ENCODE results near the gene DCXR.

Gene DCXR

DNA sequence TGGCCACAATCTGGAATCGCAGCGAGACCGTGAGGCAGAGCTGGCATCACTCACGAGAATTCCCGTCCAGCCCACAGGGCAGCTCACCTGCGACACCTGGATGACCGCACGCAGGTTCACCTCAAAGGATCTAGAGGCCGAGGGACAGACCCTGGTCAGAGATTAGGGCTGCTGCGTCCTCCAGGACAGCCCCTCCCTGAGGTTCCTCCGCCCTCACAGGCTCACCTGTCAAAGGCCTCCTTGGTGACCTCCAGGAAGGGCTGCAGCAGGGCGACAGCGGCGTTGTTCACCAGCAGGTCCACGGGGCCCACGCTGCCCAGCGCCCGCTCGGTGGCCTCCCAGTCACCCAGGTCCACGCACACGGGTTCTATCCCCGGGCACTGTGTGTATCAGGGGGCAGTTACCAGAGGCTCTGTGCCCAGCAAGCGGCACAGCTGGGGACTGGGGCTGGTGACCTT lies 834 bp downstream of the DCXR start:
- H3K4me3 ChIP-seq (ENCODE audit: low read length), result peak overlapping the region; percentile 52; the same call in 1 of the 2 replicates

DNA sequence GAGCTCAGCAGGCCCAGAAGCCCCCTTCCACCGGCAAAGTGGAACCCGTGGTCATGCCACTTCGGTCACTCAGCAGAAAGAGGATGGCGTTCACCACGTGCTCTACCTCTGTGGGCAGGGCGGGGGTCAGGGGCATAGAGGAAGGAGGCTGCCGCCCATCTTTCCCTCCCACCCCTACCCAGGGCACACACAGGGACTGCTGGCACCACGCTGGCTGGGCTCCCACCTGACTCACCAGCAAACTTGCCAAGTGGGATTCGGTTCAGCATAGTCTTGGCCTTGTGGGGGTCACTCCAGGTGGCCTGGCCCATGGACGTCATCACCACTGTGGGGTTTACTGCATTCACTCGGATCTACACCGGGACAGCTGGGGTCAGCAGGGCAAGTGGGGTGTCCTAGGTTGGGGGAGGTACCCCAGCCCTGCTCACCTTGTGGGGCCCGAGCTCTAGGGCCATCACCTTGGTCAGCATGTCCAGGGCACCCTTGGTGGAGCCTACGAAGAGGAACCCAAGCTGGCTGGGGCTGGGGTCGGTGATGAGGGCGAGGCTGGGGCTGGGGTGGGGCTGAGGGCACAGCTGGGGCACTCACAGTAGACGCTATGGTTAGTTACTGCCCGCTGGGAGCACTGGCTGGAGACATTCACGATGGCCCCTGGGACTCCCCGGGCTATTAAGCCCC lies 1.4 kb downstream of the DCXR start:
- no peak for DNase-seq (ENCODE audit: low read depth, low spot score)
- Histone ChIP-seq H3K9me3 (ENCODE audit: control insufficient read depth, insufficient read depth, low read length) (no peaks in the 10 kb centered on the region), H3K36me3 (ENCODE audit: control insufficient read depth, insufficient read depth, low read length) (no peaks in the 10 kb centered on the region), H3K27ac (ENCODE audit: low read length) (no peak overlapping the region), H3K27me3 (ENCODE audit: control insufficient read depth, insufficient read depth, low read length) (no peaks in the 10 kb centered on the region), H3K4me1 (ENCODE audit: control insufficient read depth, insufficient read depth, low read length) (peaks cover 5% of the 10 kb centered on the region; the same call in 1 of the 2 replicates), H3K4me3 (ENCODE audit: low read length) (no peak overlapping the region)
- no CpG with 5 or more reads among the region's 20 CpGs for WGBS (ENCODE audit: insufficient coverage, insufficient read length)

More for the DNA sequence above, 834 bp downstream of the DCXR start:
- Histone ChIP-seq H3K4me1 (ENCODE audit: control insufficient read depth, insufficient read depth, low read length) (peaks cover 5% of the 10 kb centered on the region; the same call in 1 of the 2 replicates), H3K27me3 (ENCODE audit: control insufficient read depth, insufficient read depth, low read length) (no peaks in the 10 kb centered on the region), H3K9me3 (ENCODE audit: control insufficient read depth, insufficient read depth, low read length) (no peaks in the 10 kb centered on the region), H3K36me3 (ENCODE audit: control insufficient read depth, insufficient read depth, low read length) (no peaks in the 10 kb centered on the region), H3K27ac (ENCODE audit: low read length) (no peak overlapping the region)
- WGBS (ENCODE audit: insufficient coverage, insufficient read length), result no CpG with 5 or more reads among the region's 23 CpGs
- no peak for DNase-seq (ENCODE audit: low read depth, low spot score)

DNA sequence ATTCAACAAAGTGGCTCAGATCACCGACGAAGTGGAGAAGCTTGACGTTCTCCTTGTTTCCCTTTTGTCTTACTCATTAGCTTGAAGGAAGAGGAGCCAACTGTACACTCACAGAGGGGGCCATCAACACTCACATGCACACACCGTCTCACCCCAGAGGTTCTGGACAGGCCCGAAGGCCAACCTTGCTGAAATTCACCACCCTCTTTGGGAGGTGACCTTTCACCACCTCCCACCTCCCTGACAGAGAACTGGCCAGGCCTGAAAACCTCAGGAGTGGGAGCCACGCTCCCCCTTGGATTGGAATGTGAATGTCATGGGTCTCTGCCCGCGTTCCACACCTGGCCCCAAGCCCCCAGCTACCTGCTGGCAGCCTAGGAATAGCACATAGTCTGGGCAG lies 2.0 kb downstream of the DCXR start:
- no peak for DNase-seq (ENCODE audit: low read depth, low spot score)
- Histone ChIP-seq H3K4me1 (ENCODE audit: control insufficient read depth, insufficient read depth, low read length) (peaks cover 5% of the 10 kb centered on the region; the same call in 1 of the 2 replicates), H3K9me3 (ENCODE audit: control insufficient read depth, insufficient read depth, low read length) (no peaks in the 10 kb centered on the region), H3K36me3 (ENCODE audit: control insufficient read depth, insufficient read depth, low read length) (no peaks in the 10 kb centered on the region), H3K27ac (ENCODE audit: low read length) (no peak overlapping the region), H3K27me3 (ENCODE audit: control insufficient read depth, insufficient read depth, low read length) (no peaks in the 10 kb centered on the region), H3K4me3 (ENCODE audit: low read length) (no peak overlapping the region)
- WGBS (ENCODE audit: insufficient coverage, insufficient read length), result no CpG with 5 or more reads among the region's 8 CpGs

DNA sequence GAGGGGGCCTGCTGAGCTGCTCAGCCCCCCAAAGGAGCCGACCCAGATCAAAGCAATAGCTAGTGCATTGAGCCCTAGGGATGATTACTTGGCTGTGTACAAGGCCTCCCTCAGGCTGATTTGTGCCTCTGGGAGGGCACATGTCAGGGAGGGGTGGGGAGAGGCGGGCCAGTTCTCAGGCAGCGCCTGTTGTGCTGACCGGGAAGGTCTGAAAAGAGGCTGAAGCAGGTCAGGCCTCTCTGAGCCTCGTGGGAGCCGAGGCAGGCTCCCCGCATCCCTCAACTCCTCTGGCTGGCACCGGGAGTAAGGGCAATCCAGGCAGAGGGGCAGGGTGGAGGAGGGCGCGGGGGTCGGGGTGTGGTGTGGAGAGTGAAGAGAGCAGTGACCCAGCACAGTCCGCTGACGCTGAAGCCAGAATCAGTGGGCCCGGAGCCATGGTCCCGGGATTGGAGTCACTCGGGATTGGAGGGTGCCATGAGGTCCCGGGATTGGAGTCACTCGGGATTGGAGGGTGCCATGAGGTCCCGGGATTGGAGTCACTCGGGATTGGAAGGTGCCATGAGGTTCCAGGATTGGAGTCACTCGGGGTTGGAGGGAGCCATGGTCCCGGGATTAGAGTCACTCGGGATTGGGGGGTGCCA lies 3.0 kb downstream of the DCXR start:
- H3K27ac ChIP-seq (ENCODE audit: low read length), result no peak overlapping the region
- no peak overlapping the region for H3K4me3 ChIP-seq (ENCODE audit: low read length)
- peaks cover 5% of the 10 kb centered on the region; the same call in 1 of the 2 replicates for H3K4me1 ChIP-seq (ENCODE audit: control insufficient read depth, insufficient read depth, low read length)
- H3K36me3 ChIP-seq (ENCODE audit: control insufficient read depth, insufficient read depth, low read length), result no peaks in the 10 kb centered on the region
- no peaks in the 10 kb centered on the region for H3K27me3 ChIP-seq (ENCODE audit: control insufficient read depth, insufficient read depth, low read length)
- no peak for DNase-seq (ENCODE audit: low read depth, low spot score)
- no CpG with 5 or more reads among the region's 23 CpGs for WGBS (ENCODE audit: insufficient coverage, insufficient read length)
- no peaks in the 10 kb centered on the region for H3K9me3 ChIP-seq (ENCODE audit: control insufficient read depth, insufficient read depth, low read length)

DNA sequence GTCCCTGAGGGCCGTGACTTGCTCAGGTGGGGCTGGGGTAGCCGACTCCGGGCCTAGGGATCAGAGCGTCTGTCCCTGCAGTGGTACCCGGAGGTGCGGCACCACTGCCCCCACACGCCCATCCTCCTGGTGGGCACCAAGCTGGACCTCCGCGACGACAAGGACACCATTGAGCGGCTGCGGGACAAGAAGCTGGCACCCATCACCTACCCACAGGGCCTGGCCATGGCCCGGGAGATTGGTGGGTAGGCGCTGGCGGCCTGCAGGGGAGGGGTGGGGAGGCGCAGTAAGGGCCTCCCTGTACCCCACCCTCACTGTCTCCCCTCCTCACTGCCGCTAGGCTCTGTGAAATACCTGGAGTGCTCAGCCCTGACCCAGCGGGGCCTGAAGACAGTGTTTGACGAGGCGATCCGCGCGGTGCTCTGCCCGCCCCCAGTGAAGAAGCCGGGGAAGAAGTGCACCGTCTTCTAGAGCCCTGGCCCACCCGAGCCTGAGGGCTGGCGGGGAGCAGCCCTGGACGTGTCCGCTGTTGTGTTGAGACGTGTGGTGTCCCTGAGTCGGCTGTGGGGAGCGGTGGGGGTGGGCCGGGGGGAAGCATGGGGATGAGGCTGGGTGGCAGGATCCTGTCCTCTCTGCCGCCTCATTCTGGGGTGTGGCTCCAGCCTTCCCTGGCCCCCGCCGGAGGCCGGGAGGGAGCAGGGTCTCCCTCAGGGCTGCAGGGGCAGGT lies 4.0 kb downstream of the DCXR start:
- WGBS (ENCODE audit: insufficient coverage, insufficient read length), result no CpG with 5 or more reads among the region's 38 CpGs
- Histone ChIP-seq H3K27me3 (ENCODE audit: control insufficient read depth, insufficient read depth, low read length) (no peaks in the 10 kb centered on the region), H3K36me3 (ENCODE audit: control insufficient read depth, insufficient read depth, low read length) (0 out of 2 replicates have a peak, but pooled peaks cover 2% of the 10 kb centered on the region), H3K4me3 (ENCODE audit: low read length) (no peak overlapping the region), H3K27ac (ENCODE audit: low read length) (no peak overlapping the region), H3K4me1 (ENCODE audit: control insufficient read depth, insufficient read depth, low read length) (peaks cover 5% of the 10 kb centered on the region; the same call in 1 of the 2 replicates), H3K9me3 (ENCODE audit: control insufficient read depth, insufficient read depth, low read length) (no peaks in the 10 kb centered on the region)
- no peak for DNase-seq (ENCODE audit: low read depth, low spot score)

DNA sequence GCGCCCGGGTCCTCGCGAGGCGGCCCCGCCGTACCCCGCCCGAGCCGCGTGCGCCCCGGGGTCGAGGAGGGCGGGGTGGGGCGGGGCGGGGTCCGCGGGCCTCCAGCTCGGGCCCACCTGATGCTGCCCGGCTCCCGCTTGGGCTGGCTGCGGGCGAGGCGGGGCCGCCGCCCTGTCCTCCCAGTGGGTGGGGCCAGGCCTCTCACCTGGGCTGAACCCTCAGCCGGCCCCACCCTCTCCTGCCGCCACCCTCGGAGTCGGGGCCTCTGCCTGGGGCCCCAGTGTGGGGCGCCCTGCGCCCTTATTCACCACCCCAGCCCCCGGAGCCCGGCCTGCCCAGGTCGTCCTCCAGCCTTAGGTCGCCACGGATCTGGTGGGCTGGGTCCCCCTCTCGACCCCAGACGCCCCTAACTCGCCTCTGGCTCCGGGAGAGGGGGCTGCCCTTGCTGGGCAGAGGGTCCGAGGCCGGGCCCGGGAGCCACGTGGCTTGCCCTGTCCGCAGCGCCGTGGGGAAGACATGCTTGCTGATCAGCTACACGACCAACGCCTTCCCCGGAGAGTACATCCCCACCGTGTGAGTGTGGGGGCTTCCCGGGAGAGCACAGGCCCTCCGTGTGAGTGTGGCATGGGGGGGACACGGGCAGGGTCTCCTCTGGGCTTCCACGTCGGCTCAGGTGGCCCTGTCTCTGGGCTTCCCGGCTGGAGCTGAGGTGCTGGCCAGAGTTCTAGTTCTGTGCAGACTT lies 5.4 kb downstream of the DCXR start:
- H3K36me3 ChIP-seq (ENCODE audit: control insufficient read depth, insufficient read depth, low read length), result peaks cover 2% of the 10 kb centered on the region; the same call in 1 of the 2 replicates

DNA sequence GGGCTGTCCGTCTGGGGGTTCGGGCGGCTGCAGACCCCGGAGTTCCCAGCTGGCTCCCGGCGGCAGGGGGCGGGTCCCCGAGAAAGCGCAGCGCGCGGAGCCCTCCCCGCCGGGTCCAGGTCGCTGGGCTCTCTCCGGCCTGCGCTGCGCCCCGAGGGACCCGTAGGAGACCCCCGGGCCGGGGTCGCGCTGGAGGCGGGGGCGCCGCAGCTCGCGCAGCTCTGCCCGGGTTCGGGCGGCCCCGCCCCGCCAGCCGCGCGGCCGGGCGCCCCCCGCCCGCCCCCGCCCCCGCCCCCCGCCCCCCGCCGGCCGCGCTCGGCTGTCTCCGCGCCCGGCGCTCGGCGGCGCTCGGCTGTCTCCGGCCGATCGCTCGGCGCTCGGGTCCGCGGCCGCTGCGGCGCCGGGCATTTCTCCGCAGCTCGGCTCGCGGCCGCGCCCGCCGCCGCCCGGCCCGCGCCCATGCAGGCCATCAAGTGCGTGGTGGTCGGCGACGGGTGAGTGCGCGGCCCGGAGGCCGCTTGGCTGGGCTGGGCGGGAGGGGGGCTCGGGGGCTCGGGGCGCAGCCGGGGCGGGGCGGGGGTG lies 6.1 kb downstream of the DCXR start, which contains the start of gene RAC3:
Gene RAC3 (plus strand): TSS at position 376 of the 582 bp plus-strand sequence. CDS start 84 bp downstream, at position 460.
- Histone ChIP-seq H3K9me3 (ENCODE audit: control insufficient read depth, insufficient read depth, low read length) (no peaks in the 10 kb centered on the region), H3K27ac (ENCODE audit: low read length) (no peak within 1 kb of the TSS)
- no peak for DNase-seq (ENCODE audit: low read depth, low spot score)

More for the DNA sequence above, 5.4 kb downstream of the DCXR start:
- no peak for DNase-seq (ENCODE audit: low read depth, low spot score)
- peak overlapping the region; percentile 65 for H3K4me3 ChIP-seq (ENCODE audit: low read length)
- no peaks in the 10 kb centered on the region for H3K9me3 ChIP-seq (ENCODE audit: control insufficient read depth, insufficient read depth, low read length)
- H3K27me3 ChIP-seq (ENCODE audit: control insufficient read depth, insufficient read depth, low read length), result no peaks in the 10 kb centered on the region
- no CpG with 5 or more reads among the region's 59 CpGs for WGBS (ENCODE audit: insufficient coverage, insufficient read length)
- H3K4me1 ChIP-seq (ENCODE audit: control insufficient read depth, insufficient read depth, low read length), result peaks cover 5% of the 10 kb centered on the region; the same call in 1 of the 2 replicates
- H3K27ac ChIP-seq (ENCODE audit: low read length), result no peak overlapping the region

DNA sequence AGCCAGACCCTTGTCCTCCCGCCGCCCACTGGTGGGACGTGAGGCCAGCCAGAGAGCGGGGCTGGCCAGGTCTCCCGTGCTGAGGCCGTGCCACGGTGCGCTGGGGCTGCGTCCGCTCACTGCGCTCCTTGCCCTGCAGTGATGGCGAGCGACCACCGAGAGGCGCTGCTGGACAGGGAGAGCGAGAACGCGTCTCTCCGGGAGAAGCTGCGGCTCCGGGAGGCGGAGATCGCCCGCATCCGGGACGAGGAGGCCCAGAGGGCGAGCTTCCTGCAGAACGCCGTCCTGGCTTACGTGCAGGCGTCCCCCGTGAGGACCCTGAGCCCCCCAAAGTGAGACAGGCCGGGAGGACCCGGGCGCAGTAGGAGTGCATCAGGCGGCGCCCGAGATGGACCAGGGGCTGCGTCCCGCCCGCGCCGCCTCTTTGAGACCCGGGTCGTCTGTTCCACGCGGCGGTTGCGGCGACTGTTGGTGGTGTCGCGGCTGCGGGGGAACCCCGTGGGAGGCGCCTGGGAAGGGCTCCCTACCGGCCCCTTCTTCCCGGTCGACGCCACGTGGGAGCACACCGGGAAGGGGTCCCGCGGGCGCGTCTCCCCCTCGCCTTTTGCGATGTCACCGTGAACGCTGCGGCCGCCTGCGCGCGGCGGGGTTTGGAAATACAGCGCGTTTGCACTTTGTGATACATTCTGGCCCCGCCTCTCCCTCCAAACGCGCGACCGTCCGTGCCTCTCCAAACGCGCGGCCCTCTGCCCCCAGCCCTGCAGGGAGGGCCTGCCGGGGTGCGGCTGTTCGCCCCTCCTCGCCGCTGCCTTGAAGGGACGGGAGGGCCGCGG lies 6.8 kb downstream of the DCXR start:
- no peak overlapping the region for H3K27ac ChIP-seq (ENCODE audit: low read length)
- DNase-seq (ENCODE audit: low read depth, low spot score), result no peak

More for the DNA sequence above, 6.1 kb downstream of the DCXR start, which contains the start of gene RAC3:
- no peaks in the 10 kb centered on the region for H3K27me3 ChIP-seq (ENCODE audit: control insufficient read depth, insufficient read depth, low read length)
- H3K36me3 ChIP-seq (ENCODE audit: control insufficient read depth, insufficient read depth, low read length), result peaks cover 2% of the 10 kb centered on the region; the same call in 1 of the 2 replicates
- H3K4me1 ChIP-seq (ENCODE audit: control insufficient read depth, insufficient read depth, low read length), result peaks cover 5% of the 10 kb centered on the region; the same call in 1 of the 2 replicates
- WGBS (ENCODE audit: insufficient coverage, insufficient read length), result no CpG with 5 or more reads among the region's 96 CpGs
- H3K4me3 ChIP-seq (ENCODE audit: low read length), result peak within 1 kb of the TSS; percentile 65

DNA sequence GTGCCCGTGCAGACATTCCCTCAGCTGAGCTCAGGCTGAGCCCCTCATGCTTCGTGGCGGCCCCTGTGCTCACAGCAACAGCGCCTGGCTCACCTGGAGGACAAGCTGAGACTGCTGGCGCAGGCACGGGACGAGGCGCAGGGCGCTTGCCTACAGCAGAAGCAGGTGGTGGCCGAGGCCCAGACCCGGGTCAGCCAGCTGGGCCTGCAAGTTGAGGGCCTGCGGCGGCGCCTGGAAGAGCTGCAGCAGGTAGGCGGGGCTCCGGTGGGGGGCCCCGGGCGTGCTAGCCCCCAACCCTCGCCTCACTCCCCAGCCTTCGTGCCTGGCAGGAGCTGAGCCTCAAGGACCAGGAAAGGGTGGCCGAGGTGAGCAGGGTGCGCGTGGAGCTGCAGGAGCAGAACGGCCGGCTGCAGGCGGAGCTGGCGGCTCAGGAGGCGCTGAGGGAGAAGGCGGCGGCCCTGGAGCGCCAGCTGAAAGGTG lies 7.5 kb downstream of the DCXR start:
- no peaks in the 10 kb centered on the region for H3K9me3 ChIP-seq (ENCODE audit: control insufficient read depth, insufficient read depth, low read length)
- H3K27ac ChIP-seq (ENCODE audit: low read length), result no peak overlapping the region
- WGBS (ENCODE audit: insufficient coverage, insufficient read length), result no CpG with 5 or more reads among the region's 31 CpGs
- H3K4me3 ChIP-seq (ENCODE audit: low read length), result no peak overlapping the region
- peaks cover 5% of the 10 kb centered on the region; the same call in 1 of the 2 replicates for H3K4me1 ChIP-seq (ENCODE audit: control insufficient read depth, insufficient read depth, low read length)
- no peak for DNase-seq (ENCODE audit: low read depth, low spot score)
- no peaks in the 10 kb centered on the region for H3K27me3 ChIP-seq (ENCODE audit: control insufficient read depth, insufficient read depth, low read length)
- peaks cover 2% of the 10 kb centered on the region; the same call in 1 of the 2 replicates for H3K36me3 ChIP-seq (ENCODE audit: control insufficient read depth, insufficient read depth, low read length)

More for the DNA sequence above, 6.8 kb downstream of the DCXR start:
- Histone ChIP-seq H3K4me3 (ENCODE audit: low read length) (peak overlapping the region; percentile 53; the same call in 1 of the 2 replicates), H3K9me3 (ENCODE audit: control insufficient read depth, insufficient read depth, low read length) (no peaks in the 10 kb centered on the region), H3K4me1 (ENCODE audit: control insufficient read depth, insufficient read depth, low read length) (peaks cover 5% of the 10 kb centered on the region; the same call in 1 of the 2 replicates), H3K27me3 (ENCODE audit: control insufficient read depth, insufficient read depth, low read length) (no peaks in the 10 kb centered on the region), H3K36me3 (ENCODE audit: control insufficient read depth, insufficient read depth, low read length) (peaks cover 2% of the 10 kb centered on the region; the same call in 1 of the 2 replicates)
- WGBS (ENCODE audit: insufficient coverage, insufficient read length), result no CpG with 5 or more reads among the region's 94 CpGs

Data from iPS DF 6.9 (cell line).